Measurements from ENCODE around the gene PPIG.
"Not testable (repeated sequence)": the region's sequence is repeated elsewhere in the genome, so short reads cannot be mapped to it uniquely, and the experiment has no call there.

PPIG gene

DNA sequence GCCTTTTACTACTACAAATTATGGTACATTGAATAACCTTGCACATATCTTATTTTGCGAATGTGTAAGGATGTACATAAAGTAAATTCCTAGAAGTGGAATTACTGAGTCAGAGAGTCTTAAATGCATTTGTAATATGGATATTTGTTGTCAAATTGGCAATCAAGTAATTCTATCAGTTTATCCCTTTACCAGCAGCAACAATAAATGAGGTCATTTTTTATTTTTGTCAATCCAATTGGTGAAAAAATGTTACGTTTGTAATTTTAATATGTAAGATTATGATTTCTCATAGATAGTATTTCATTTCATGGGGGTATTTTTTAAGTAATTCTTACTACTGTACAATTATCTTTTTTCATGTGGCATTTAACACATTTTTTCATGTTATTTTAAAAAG is 14.8 kb downstream of the PPIG start:
- DNase-seq, result no peak

DNA sequence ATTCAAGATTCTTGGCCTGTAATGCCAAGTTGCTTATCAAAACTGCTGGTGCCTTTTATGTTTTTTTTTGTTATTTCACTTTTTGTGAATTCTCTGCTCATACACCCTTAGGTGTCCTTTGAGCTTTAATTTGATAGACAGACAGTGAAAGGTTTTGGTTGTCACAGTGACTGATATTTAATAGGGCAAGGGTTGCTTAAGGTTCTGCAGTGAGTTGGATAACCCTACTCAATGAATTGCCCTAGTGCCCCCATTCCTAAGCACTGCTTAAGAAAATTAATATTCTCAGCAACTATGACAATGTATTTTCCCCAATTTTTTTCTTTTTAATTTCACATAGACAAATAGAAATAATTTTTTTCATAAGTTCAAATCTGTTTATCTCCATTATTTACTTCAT is 15.4 kb downstream of the PPIG start:
- no peak for DNase-seq

DNA sequence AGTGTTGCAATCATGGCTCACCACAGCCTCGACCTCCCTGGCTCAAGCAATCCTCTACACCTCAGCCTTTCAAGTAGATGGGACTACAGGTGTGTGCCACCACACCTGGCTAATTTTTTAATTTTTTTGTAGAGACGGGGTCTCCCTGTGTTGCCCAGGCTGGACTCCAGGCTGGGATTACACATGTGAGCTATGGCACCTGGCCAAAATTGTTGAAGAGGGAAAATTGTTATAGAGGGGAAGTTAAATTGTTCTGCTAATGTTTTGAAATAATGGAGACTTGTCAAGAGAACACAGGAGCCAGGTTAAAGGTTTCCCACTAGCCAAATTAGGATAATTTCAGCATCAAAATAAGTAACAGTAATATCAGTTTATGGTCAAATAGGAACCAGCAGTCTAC is 25.1 kb downstream of the PPIG start:
- no peak for DNase-seq

GRCh38 chr2:169613876-169614275 is 29.7 kb downstream of the PPIG start:
- no peak for DNase-seq

DNA sequence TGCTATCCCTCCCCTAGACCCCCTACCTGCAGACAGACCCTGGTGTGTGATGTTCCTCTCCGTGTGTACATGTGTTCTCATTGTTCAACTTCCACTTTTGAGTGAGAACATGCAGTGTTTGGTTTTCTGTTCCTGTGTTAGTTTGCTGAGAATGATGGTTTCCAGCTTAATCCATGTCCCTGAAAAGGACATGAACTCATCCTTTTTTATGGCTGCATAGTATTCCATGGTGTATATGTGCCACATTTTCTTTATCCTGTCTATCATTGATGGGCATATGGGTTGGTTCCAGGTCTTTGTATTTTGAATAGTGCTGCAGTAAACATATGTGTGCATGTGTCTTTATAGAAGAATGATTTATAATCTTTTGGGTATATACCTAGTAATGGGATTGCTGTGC is 31.8 kb downstream of the PPIG start:
- not testable (repeated sequence) for DNase-seq

GRCh38 chr2:169619946-169620345 is 35.8 kb downstream of the PPIG start:
- no peak for DNase-seq

GRCh38 chr2:169620509-169620908 is 36.4 kb downstream of the PPIG start:
- DNase-seq, result no peak

DNA sequence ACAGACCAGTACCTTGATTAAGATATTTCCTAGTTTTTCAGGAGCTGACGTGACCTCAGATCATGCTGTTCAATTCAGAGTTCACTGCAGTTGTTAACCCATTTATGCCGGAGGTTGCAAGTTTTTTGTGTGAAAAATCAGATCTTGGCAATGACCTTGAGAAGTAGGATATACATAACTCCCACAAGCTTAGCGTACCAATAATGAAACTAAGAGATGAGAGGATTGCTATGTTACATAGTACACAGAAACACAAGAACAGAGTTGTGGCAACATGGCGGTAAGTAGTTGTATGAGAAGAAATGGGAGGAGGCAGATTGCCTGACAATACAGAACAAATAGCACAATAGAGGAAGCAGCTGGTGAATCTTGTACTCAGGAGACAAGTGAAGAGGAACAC is 39.1 kb downstream of the PPIG start:
- no peak for DNase-seq

DNA sequence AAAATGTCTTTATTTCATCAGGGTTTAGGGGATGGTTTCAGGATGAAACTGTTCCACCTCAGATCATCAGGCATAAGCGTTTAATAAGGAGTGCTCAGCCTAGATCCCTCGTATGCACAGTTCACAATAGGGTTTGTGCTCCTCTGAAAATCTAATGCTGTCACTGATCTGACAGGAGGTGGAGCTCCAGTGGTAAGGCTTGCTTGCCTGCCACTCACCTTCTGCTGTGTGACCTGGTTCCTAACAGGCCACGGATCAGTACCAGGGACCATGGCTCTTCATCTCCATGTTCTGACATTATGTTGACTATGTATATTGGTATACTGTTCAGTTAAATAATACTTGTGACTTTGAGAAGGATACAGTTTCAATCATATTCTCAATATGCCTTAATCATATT is 41.6 kb downstream of the PPIG start:
- DNase-seq, result no peak

DNA sequence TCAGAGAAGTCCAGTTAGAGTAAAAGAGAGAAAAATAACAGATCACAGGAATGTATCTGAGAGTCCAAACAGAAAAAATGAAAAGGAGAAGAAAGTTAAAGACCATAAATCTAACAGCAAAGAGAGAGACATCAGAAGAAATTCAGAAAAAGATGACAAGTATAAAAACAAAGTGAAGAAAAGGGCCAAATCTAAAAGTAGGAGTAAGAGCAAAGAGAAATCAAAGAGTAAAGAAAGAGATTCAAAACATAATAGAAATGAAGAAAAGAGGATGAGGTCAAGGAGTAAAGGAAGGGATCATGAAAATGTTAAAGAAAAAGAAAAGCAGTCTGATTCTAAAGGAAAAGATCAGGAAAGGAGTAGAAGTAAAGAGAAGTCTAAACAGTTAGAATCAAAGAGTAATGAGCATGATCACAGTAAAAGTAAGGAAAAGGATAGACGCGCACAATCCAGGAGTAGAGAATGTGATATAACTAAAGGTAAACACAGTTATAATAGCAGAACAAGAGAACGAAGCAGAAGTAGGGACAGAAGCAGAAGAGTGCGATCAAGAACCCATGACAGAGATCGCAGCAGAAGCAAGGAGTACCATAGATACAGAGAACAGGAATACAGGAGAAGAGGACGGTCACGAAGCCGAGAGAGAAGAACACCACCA is 52.4 kb downstream of the PPIG start:
- no peak for DNase-seq

DNA sequence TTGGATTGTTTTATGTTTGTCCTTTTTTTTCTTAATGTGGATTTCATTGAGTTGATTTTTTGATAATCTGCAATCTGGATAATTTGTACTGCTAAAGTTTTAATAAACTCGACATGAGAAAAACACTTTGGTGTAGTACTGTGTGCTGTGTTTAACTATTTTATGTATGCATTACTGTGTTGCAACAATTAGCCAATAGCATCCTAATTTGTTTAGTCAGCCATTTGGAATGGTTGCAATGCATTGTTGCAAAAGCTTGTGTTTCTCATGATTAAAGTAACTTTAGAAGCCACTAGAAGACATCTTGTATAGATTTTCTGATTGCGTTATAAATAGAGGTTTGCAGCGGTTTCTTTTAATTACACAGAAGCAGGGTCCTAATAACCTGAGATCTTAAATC is 53.5 kb downstream of the PPIG start:
- no peak for DNase-seq

- no peak for DNase-seq
Measured at GRCh38 chr2:169640104-169640503, 56.0 kb downstream of the PPIG start.

DNA sequence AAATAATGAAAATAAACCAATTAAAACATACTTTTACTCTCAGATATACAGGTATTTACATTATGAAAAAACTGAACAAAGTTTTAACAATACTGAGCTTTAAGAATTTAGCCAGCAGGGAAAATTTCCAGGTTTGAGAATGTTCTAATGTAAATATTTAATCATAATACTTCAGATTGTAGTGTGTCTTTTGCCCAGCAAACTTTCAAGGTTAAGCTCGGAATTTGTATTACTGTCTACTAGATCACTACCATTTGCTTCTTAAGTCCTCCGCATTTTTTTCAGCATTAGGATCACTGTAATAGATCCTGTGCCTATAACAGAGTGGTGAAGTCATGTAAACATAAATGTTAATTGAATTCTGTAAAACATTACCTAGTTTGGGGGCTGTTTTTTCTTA is 57.3 kb downstream of the PPIG start:
- no peak for DNase-seq

DNA sequence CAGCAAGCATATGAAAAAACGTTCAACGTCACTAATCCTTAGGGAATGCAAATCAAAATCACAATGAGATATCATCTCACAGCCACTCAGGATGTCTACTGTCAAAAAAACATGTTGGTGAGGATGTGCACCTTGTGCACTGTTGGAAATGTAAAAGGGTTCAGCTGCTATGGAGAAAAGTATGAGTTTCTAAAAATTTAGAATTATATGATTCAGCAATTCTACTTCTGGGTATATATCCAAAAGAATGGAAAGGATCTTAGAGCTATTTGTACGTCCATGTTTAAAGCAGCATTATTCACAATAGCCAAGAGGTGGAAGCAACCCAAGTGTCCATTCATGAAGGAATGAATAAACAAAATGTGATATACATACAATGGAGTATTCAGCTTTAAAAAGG is 60.0 kb downstream of the PPIG start:
- DNase-seq, result no peak

GRCh38 chr2:169647496-169647895 is 63.3 kb downstream of the PPIG start:
- no peak for DNase-seq

- no peak for DNase-seq
Measured at GRCh38 chr2:169649278-169649677, 65.1 kb downstream of the PPIG start.

DNA sequence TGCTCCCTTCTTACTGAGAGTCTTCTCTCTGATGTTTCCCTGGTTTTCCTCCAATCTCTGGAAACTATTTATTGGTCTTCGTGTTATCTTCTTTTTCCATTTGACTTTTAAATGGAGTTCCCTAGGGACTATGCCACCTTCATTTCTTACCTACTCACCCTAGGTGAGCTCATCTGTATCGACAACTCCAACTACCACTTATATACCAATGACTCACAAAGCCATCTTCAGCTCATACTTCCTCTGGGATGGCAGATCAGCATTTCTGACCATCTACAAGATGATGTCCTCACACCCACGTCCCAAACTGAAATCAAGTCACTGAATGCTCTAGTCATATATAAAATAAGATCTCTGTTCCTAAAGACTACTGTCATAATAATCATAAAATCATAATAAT is 69.5 kb downstream of the PPIG start:
- no peak for DNase-seq

DNA sequence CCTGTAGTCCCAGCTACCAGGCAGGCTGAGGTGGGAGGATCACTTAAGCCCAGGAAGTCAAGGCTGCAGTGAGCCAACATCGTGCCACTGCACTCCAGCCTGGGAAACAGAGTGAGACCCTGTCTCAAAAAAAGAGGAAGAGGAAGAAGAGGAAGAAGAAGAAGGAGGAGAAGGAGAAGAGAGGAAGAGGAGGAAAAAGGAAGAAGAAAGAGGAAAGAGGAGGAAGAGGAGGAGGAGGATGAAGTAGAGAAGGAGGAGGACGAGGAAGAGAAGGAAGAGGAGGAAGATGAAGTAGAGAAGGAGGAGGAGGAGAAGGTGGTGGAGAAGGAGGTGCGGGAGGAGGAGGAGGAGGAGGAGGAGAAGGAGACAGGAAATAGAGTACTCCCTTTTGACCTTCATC is 72.0 kb downstream of the PPIG start:
- DNase-seq, result no peak

- DNase-seq, result no peak
Measured at GRCh38 chr2:169658877-169659276, 74.7 kb downstream of the PPIG start.

DNA sequence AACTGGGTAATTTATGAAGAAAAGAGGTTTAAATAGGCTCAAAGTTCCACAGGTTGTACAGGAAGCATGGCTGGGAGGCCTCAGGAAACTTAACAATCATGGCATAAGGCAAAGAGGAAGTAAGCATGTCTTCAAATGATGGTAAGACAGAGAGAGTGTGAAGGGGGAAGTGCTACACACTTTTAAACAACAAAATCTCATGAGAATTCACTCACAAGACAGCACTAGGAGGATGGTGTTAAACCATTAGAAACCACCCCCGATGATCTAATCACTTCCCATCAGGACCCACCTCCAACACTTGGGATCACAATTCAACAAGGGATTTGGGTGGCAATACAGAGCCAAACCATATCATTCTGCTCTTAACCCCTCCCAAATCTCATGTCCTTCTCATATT is 75.2 kb downstream of the PPIG start:
- DNase-seq, result no peak

- no peak for DNase-seq
Measured at GRCh38 chr2:169661265-169661664, 77.1 kb downstream of the PPIG start.

DNA sequence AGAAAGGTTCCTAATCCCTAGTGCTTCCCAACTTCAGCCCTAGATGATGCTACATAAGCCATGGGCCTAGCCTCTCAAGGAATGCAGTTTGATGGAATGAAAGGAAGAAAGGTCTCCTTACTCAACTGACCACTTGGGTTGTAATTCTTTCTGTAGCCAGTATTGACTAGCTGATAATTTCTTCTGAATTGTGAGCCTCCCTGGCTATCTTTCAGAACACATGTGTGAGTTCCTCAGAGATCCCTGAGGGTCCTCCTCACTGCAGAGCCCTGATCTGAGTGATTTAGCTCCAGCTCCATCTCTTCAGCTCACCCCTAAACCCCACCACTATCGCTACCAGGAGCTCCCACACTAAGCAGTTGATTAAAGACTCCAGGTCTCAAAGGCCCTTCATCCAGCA is 78.6 kb downstream of the PPIG start:
- DNase-seq, result no peak

DNA sequence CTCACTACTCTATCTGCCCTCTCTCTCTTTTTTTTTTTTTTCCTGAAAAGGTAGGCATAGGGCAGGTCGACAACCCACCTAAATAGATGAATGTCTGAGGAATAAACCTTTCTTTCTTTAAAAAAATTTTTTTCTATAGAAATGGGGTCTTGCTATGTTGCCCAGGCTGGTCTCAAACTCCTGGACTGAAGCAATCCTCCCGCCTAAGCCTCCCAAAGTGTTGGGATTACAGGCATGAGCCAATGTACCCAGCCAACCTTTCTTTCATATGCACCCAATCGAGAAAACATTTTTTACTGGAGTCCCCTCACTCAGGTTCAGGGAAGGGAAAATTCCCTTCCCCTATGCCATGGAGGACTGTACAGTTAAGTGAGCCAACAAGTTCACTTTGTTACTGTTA is 79.1 kb downstream of the PPIG start:
- DNase-seq, result no peak

GRCh38 chr2:169664600-169664977 is 80.4 kb downstream of the PPIG start:
- DNase-seq, result no peak

DNA sequence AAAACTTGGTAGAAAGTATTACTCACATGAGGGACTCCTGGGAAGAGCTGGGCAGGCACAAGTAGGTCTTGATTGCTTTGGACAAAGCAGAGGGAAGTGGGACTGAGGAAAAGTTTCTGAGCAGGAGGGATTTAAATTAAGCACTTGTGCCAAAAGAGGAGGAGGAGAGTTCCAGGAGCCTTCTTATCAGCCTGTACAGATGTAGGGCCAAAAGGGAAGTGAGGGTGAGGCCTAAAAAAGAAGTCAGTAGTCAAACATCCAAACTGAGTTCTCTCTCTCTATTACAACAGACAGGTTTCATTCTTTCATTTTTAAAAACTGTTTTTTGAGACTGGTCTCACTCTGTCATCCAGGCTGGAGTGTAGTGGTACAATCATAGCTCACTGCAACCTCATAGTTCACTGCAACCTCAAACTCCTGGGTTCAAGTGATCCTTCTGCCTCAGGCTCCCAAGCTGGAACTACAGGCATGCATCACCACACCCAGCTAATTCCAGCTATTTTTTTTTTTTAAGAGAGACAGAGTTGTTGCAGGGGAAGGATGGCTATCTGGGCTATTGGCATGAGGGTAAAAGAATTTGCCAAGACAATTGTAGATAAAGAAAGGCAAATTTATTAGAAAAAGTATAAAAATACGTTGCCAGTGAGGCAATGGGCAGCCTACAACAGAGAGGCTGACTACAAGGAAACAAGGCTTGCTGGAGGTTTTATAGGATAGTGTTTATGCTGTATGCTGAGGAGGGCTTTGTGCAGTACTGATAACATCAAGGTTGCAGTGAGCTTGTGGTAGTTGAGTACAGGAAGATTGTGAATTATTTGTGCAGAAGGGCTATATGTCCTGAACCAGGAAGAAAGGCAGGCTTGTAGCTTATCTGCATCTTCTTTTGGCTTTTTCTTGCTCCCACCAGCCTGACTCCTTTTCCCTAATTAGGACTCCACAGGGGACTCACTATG is 81.1 kb downstream of the PPIG start:
- DNase-seq, result no peak
